ENCODE measurements around the gene CBX6. TPM values are rescaled to one million over a fixed set of nuclear protein-coding genes. Genes with fewer than 3 reads are reported as not detected.

The CBX6 gene
- total and polyA plus RNA-seq, 2 of the 8 experiments (the other 6 are each of a cell fraction or from before 2014, with no cell fraction given) = 10.6 to 27.5 TPM

DNA sequence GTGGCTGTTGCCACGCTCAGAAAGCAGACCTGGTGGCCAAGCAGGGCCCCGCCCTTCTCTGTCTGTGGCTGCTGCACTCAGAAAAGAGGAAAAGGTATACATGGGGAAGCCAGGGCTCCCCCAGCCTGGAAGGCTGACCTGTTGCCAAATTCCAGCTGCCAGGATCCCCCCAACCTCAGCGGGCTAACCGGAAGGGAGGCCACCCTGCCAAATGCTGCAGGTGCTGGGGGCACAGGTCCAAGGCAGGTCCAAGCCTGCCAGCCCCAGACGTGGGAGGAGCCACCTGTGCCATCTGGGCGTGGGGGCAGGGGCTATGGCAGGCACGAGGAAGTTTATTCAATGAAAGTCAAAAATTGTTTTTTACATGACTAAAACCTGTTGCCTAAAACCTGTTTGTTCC lies 30.8 kb downstream of the CBX6 start:
- no peak overlapping the region for H3K4me2 ChIP-seq (ENCODE audit: insufficient read depth in 1 of 2, low read depth in 2 of 2, low read length in 2 of 2)
- CTCF ChIA-PET (ENCODE audit: partially characterized antibody) = interaction anchor here (0.9 to 1.6 kb wide), 6 partner anchors 29 to 113 kb away, joined by 3 to 11 read pairs (median 4); no protein-coding TSS in a partner anchor
- H2BK5ac ChIP-seq (ENCODE audit: low read depth, low read length) = no peak overlapping the region
- H3K4ac ChIP-seq (replicated peaks; ENCODE audit: insufficient read length, low read depth, low read length) = no peak overlapping the region
- H4K20me1 ChIP-seq (replicated peaks in 1 of 2; ENCODE audit: control insufficient read depth in 1 of 2, insufficient read depth in 2 of 2, low read length in 2 of 2) = peaks cover 0 to 4% of the 10 kb centered on the region in 2 experiments
- no peak overlapping the region for H2BK15ac ChIP-seq (ENCODE audit: low read length)
- WGBS, 2 experiments (ENCODE audit: extremely low coverage in 1 of 2, insufficient coverage in 1 of 2, insufficient read length in 1 of 2, insufficient replicate concordance in 2 of 2, low coverage in 1 of 2, low lambda C conversion rate in 2 of 2, missing lambda C conversion rate in 1 of 2) = 79% methylated on average over 7 of the region's 7 CpGs; no CpG with 5 or more reads in 1 of the 2 experiments
- H3K4me3 ChIP-seq (ENCODE audit: extremely low read depth in 1 of 4, insufficient read depth in 2 of 4, low read depth in 3 of 4, low read length in 4 of 4) = no peak overlapping the region
- H3K79me2 ChIP-seq (ENCODE audit: control insufficient read depth in 1 of 2, insufficient read depth in 2 of 2, low read length in 2 of 2) = no peaks in the 10 kb centered on the region
- no peaks in the 10 kb centered on the region for H3K79me1 ChIP-seq (ENCODE audit: low read depth, low read length)
- H3K27ac ChIP-seq (ENCODE audit: low read depth, low read length) = no peak overlapping the region
- no peak overlapping the region for H2BK20ac ChIP-seq (ENCODE audit: low read length)
- peaks cover 16 to 45% (median 37%) of the 10 kb centered on the region in 4 experiments for H3K27me3 ChIP-seq (replicated peaks in 1 of 4; ENCODE audit: control insufficient read depth in 3 of 4, extremely low read depth in 1 of 4, insufficient read depth in 3 of 4, low read length in 3 of 4)
- H3K56ac ChIP-seq (replicated peaks; ENCODE audit: insufficient read length, low read depth, low read length) = no peak overlapping the region
- H2BK12ac ChIP-seq (ENCODE audit: low read depth, low read length) = no peak overlapping the region
- H3K9me3 ChIP-seq (ENCODE audit: insufficient read depth in 2 of 2, low read depth in 1 of 2, low read length in 1 of 2) = no peaks in the 10 kb centered on the region
- no peak overlapping the region for H2AFZ ChIP-seq (ENCODE audit: low read length)
- no peak overlapping the region for H3K18ac ChIP-seq (ENCODE audit: extremely low read depth, low read length)
- no peak overlapping the region for H4K8ac ChIP-seq (ENCODE audit: extremely low read depth, insufficient read depth, low read length)
- no peak overlapping the region for H4K5ac ChIP-seq (ENCODE audit: insufficient read length, low read depth, low read length)
- peaks cover 8% of the 10 kb centered on the region; the same call in 1 of the 2 replicates for H3K23me2 ChIP-seq (ENCODE audit: low read depth, low read length)
- H4K91ac ChIP-seq (replicated peaks; ENCODE audit: insufficient read length, low read length) = no peak overlapping the region
- no peak overlapping the region for H2AK5ac ChIP-seq (ENCODE audit: low read depth, low read length)
- no peak overlapping the region for H3K14ac ChIP-seq (ENCODE audit: insufficient read length)
- H3K4me1 ChIP-seq (replicated peaks in 1 of 4; ENCODE audit: control insufficient read depth in 3 of 4, insufficient read depth in 4 of 4, low read length in 3 of 4) = peaks cover 0 to 8% (median 2%) of the 10 kb centered on the region in 4 experiments; a peak in 4 of 7 replicates
- no peaks in the 10 kb centered on the region for H3K36me3 ChIP-seq (ENCODE audit: control insufficient read depth in 2 of 4, insufficient read depth in 4 of 4, low read length in 3 of 4)
- H3K23ac ChIP-seq (ENCODE audit: insufficient read length) = no peak overlapping the region
- POLR2A ChIA-PET (ENCODE audit: partially characterized antibody) = interaction anchor here (1.1 to 1.8 kb wide), 2 partner anchors 13 to 31 kb away, joined by 3 to 8 read pairs; partner anchors contain the start of gene CBX6
- DNase-seq (ENCODE audit: low read depth in 1 of 2, low spot score in 2 of 2) = no peak
- no peak for FAIRE-seq
- no peak overlapping the region for H3K9ac ChIP-seq (replicated peaks in 1 of 4; ENCODE audit: extremely low read depth in 1 of 4, low read depth in 3 of 4, low read length in 3 of 4)
- no peak overlapping the region for H2BK120ac ChIP-seq (replicated peaks; ENCODE audit: low read depth, low read length)
- TF ChIP-seq KDM5A (IDR thresholded peaks at IDR 0.05; ENCODE audit: low read length) (no peak), SAP30 (IDR thresholded peaks at IDR 0.05; ENCODE audit: insufficient read depth, insufficient replicate concordance, low read length) (no peak), ASH2L (IDR thresholded peaks at IDR 0.05; ENCODE audit: low read length) (no peak), EZH2 (IDR thresholded peaks at IDR 0.05; ENCODE audit: low read depth, low read length, severe bottlenecking) (no peak), YY1 (IDR thresholded peaks at IDR 0.05; ENCODE audit: low read depth, low read length) (no peak), KDM1A (IDR thresholded peaks at IDR 0.05; ENCODE audit: borderline replicate concordance, low read length) (no peak), CHD1 (IDR thresholded peaks at IDR 0.05; ENCODE audit: low read depth, low read length) (no peak), TEAD4 (IDR thresholded peaks at IDR 0.05; ENCODE audit: low read depth, low read length) (no peak), NANOG (IDR thresholded peaks at IDR 0.05; ENCODE audit: insufficient read depth, low read depth, low read length, poor library complexity, severe bottlenecking) (no peak), CTBP2 (IDR thresholded peaks at IDR 0.05; ENCODE audit: borderline replicate concordance, insufficient read depth, insufficient read length, low read length) (no peak), MAFK (IDR thresholded peaks at IDR 0.05; ENCODE audit: low read depth, low read length) (no peak), SIN3A (conservative IDR thresholded peaks at IDR 0.05 in 1 of 2, IDR thresholded peaks at IDR 0.05 in 1 of 2; ENCODE audit: low read depth in 1 of 2, low read length in 2 of 2) (no peak), CEBPB (IDR thresholded peaks at IDR 0.05; ENCODE audit: low read depth, low read length) (no peak), GABPA (IDR thresholded peaks at IDR 0.05; ENCODE audit: borderline replicate concordance, insufficient read depth, low read length) (no peak)
